Measurements from ENCODE around the gene CRY1. TPM values are rescaled to one million over a fixed set of nuclear protein-coding genes. Genes with fewer than 3 reads are reported as not detected.
"Not testable (repeated sequence)": the region's sequence is repeated elsewhere in the genome, so short reads cannot be mapped to it uniquely, and the experiment has no call there.

The CRY1 gene
- total RNA-seq, 2 experiments from 2014 or later = 13.5 to 15.7 TPM

DNA sequence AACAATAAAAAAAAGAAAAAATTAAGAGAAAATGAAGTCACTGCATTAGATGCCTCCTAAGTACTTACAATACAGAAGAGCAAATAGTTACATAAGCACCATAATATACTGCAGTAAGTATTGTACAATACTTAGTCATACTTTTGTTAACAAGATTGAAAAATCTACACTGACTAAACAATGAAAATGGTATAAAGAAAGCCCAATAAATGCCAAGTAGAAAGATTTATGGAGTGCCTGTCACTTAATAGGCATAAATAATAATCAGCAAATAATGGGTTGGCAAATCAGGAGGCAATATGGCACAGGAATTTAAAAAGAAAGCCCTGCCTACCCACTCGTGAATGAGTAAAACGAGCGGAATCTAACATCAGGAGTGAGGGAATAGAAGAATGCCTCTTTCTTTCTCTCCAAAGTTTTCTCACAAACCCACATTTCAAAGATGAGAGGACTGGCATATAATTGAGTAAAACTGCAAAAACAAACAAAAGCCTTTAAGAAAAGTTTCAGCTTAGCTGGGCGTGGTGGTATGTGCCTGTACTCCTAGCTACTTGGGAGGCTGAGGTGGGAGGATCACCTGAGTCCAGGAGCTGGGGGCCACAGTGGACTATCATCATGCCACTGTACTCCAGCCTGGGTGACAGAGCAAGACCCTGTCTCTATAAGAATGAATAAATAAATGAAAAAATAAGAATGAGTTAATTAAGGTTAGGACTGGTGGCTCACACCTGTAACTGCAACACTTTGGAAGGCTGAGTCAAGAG, 36.1 kb downstream of the CRY1 start:
- Mint-ChIP-seq H3K9me3 (ENCODE audit: insufficient read depth) (peaks cover 6% of the 10 kb centered on the region), H3K36me3 (ENCODE audit: low read depth) (peaks cover 3% of the 10 kb centered on the region), H3K27ac (no peak overlapping the region), H3K4me1 (ENCODE audit: low read depth) (no peaks in the 10 kb centered on the region), H3K4me3 (no peak overlapping the region), H3K27me3 (ENCODE audit: low read depth) (no peaks in the 10 kb centered on the region)
- POLR2A ChIA-PET = no interaction called here
- CTCF ChIA-PET = no interaction called here
- DNase-seq (no peak), ATAC-seq (no peak)

GRCh38 chr12:107053709-107054108, 39.6 kb downstream of the CRY1 start:
- no peaks in the 10 kb centered on the region for H3K27me3 Mint-ChIP-seq (ENCODE audit: low read depth)
- peaks cover 5% of the 10 kb centered on the region for H3K4me1 Mint-ChIP-seq (ENCODE audit: low read depth)
- no peak for ATAC-seq
- ChIA-PET POLR2A (no interaction called here), CTCF (no interaction called here)
- H3K27ac Mint-ChIP-seq = no peak overlapping the region
- H3K4me3 Mint-ChIP-seq = no peak overlapping the region
- H3K36me3 Mint-ChIP-seq (ENCODE audit: low read depth) = peaks cover 8% of the 10 kb centered on the region
- no peak for DNase-seq
- peaks cover 6% of the 10 kb centered on the region for H3K9me3 Mint-ChIP-seq (ENCODE audit: insufficient read depth)

GRCh38 chr12:107045186-107045585, 48.2 kb downstream of the CRY1 start:
- Mint-ChIP-seq H3K27me3 (ENCODE audit: low read depth) (no peaks in the 10 kb centered on the region), H3K4me1 (ENCODE audit: low read depth) (no peaks in the 10 kb centered on the region), H3K36me3 (ENCODE audit: low read depth) (peaks cover 11% of the 10 kb centered on the region), H3K27ac (no peak overlapping the region), H3K9me3 (ENCODE audit: insufficient read depth) (peaks cover 7% of the 10 kb centered on the region), H3K4me3 (no peak overlapping the region)
- CTCF ChIA-PET = no interaction called here
- DNase-seq (no peak), ATAC-seq (no peak)
- POLR2A ChIA-PET = interaction anchor here (0.5 kb wide), 1 partner anchor 34 kb away, joined by 7 read pairs; no protein-coding TSS in a partner anchor

DNA sequence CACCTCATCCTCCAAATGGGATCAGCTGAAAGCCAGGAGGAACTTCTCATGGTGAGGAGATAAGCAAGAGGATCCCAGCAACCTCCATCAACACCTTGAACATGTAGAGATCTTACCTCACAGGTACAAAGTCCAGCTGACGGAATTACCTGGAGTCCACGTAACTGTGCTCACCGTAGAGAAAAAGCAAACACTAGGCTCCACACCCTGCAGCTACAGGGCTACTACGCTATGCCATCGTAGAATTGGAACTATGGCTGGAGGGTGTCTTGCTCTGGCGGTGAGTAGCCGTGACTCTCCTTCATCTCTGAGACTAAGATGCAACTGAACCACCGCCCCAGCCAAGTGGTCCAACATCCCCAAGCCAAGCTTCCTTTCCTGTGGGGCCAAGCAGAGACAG, 50.5 kb downstream of the CRY1 start:
- H3K27me3 Mint-ChIP-seq (ENCODE audit: low read depth) = no peaks in the 10 kb centered on the region

GRCh38 chr12:107035733-107036132, 57.6 kb downstream of the CRY1 start:
- Mint-ChIP-seq H3K36me3 (ENCODE audit: low read depth) (peaks cover 11% of the 10 kb centered on the region), H3K9me3 (ENCODE audit: insufficient read depth) (no peaks in the 10 kb centered on the region), H3K27me3 (ENCODE audit: low read depth) (no peaks in the 10 kb centered on the region), H3K4me1 (ENCODE audit: low read depth) (peaks cover 2% of the 10 kb centered on the region), H3K4me3 (no peak overlapping the region), H3K27ac (no peak overlapping the region)
- no peak for DNase-seq
- no peak for ATAC-seq
- CTCF ChIA-PET = no interaction called here
- POLR2A ChIA-PET = no interaction called here

More for the DNA sequence above, 50.5 kb downstream of the CRY1 start:
- Mint-ChIP-seq H3K4me1 (ENCODE audit: low read depth) (peaks cover 2% of the 10 kb centered on the region), H3K27ac (no peak overlapping the region), H3K4me3 (no peak overlapping the region), H3K9me3 (ENCODE audit: insufficient read depth) (peaks cover 7% of the 10 kb centered on the region), H3K36me3 (ENCODE audit: low read depth) (peaks cover 9% of the 10 kb centered on the region)
- ChIA-PET POLR2A (no interaction called here), CTCF (no interaction called here)
- ATAC-seq (no peak), DNase-seq (no peak)

GRCh38 chr12:107033758-107034739, 59.3 kb downstream of the CRY1 start:
- H3K4me1 Mint-ChIP-seq (ENCODE audit: low read depth) = no peaks in the 10 kb centered on the region
- H3K27me3 Mint-ChIP-seq (ENCODE audit: low read depth) = no peaks in the 10 kb centered on the region
- no peak overlapping the region for H3K27ac Mint-ChIP-seq
- CTCF ChIA-PET = no interaction called here
- H3K4me3 Mint-ChIP-seq = no peak overlapping the region
- POLR2A ChIA-PET = no interaction called here
- DNase-seq (no peak), ATAC-seq (no peak)
- peaks cover 11% of the 10 kb centered on the region for H3K36me3 Mint-ChIP-seq (ENCODE audit: low read depth)
- H3K9me3 Mint-ChIP-seq (ENCODE audit: insufficient read depth) = no peaks in the 10 kb centered on the region

GRCh38 chr12:107032266-107032665, 61.1 kb downstream of the CRY1 start:
- peaks cover 5% of the 10 kb centered on the region for H3K4me1 Mint-ChIP-seq (ENCODE audit: low read depth)
- ATAC-seq (no peak), DNase-seq (no peak)
- no peaks in the 10 kb centered on the region for H3K27me3 Mint-ChIP-seq (ENCODE audit: low read depth)
- ChIA-PET CTCF (no interaction called here), POLR2A (no interaction called here)
- H3K36me3 Mint-ChIP-seq (ENCODE audit: low read depth) = peaks cover 8% of the 10 kb centered on the region
- no peak overlapping the region for H3K4me3 Mint-ChIP-seq
- H3K27ac Mint-ChIP-seq = no peak overlapping the region
- no peaks in the 10 kb centered on the region for H3K9me3 Mint-ChIP-seq (ENCODE audit: insufficient read depth)

DNA sequence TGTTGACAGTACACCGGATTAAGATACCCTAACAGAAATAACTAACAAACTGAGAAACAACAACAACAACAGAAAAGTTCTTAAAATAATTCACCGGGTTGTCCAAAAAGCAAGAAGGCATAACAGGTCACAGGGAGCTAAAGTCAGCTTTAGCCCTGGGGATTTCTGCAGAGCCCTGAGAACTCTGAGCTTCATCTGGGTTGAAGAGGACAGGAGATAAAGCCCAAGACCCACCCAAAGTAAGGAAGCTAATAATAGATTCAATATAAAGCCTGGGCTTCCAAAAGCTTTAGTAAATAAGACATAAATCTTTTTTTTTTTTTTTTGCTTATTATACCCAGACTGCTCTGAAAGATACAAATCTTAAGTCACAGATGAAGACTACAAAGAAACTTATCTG, 62.3 kb downstream of the CRY1 start:
- Mint-ChIP-seq H3K4me1 (ENCODE audit: low read depth) (peaks cover 9% of the 10 kb centered on the region), H3K27me3 (ENCODE audit: low read depth) (no peaks in the 10 kb centered on the region), H3K4me3 (no peak overlapping the region), H3K9me3 (ENCODE audit: insufficient read depth) (no peaks in the 10 kb centered on the region), H3K36me3 (ENCODE audit: low read depth) (peaks cover 3% of the 10 kb centered on the region), H3K27ac (no peak overlapping the region)
- CTCF ChIA-PET = no interaction called here
- DNase-seq (no peak), ATAC-seq (no peak)
- POLR2A ChIA-PET = no interaction called here

DNA sequence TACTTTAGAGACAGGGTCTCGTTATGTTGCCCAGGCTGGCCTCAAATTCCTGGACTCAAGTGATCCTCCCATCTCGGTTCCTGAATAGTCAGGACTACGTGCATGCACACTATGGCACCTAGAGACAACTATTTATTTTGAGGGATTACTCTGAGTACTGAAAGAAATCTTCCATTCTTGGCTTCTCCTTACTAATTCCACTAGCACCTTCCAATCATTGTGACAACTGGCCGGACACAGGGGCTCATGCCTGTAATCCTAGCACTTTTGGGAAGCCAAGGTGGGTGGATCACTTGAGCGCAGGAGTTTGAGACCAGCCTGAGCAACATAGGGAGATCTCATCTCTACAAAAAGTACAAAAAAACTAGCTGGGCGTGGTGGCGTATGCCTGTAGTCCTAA, 64.3 kb downstream of the CRY1 start:
- Mint-ChIP-seq H3K36me3 (ENCODE audit: low read depth) (no peaks in the 10 kb centered on the region), H3K4me1 (ENCODE audit: low read depth) (peaks cover 9% of the 10 kb centered on the region), H3K27me3 (ENCODE audit: low read depth) (no peaks in the 10 kb centered on the region), H3K4me3 (no peak overlapping the region), H3K9me3 (ENCODE audit: insufficient read depth) (no peaks in the 10 kb centered on the region), H3K27ac (no peak overlapping the region)
- POLR2A ChIA-PET = no interaction called here
- CTCF ChIA-PET = no interaction called here
- DNase-seq = no peak
- no peak for ATAC-seq

- ATAC-seq = peak; percentile 88
- H3K9me3 Mint-ChIP-seq (ENCODE audit: insufficient read depth) = no peaks in the 10 kb centered on the region
- POLR2A ChIA-PET = no interaction called here
- peak overlapping the region; percentile 50 for H3K27ac Mint-ChIP-seq
- no peaks in the 10 kb centered on the region for H3K27me3 Mint-ChIP-seq (ENCODE audit: low read depth)
- peaks cover 9% of the 10 kb centered on the region for H3K4me1 Mint-ChIP-seq (ENCODE audit: low read depth)
- H3K36me3 Mint-ChIP-seq (ENCODE audit: low read depth) = no peaks in the 10 kb centered on the region
- DNase-seq = no peak
- no peak overlapping the region for H3K4me3 Mint-ChIP-seq
- CTCF ChIA-PET = no interaction called here
Observed at GRCh38 chr12:107027636-107028053, 65.7 kb downstream of the CRY1 start.

DNA sequence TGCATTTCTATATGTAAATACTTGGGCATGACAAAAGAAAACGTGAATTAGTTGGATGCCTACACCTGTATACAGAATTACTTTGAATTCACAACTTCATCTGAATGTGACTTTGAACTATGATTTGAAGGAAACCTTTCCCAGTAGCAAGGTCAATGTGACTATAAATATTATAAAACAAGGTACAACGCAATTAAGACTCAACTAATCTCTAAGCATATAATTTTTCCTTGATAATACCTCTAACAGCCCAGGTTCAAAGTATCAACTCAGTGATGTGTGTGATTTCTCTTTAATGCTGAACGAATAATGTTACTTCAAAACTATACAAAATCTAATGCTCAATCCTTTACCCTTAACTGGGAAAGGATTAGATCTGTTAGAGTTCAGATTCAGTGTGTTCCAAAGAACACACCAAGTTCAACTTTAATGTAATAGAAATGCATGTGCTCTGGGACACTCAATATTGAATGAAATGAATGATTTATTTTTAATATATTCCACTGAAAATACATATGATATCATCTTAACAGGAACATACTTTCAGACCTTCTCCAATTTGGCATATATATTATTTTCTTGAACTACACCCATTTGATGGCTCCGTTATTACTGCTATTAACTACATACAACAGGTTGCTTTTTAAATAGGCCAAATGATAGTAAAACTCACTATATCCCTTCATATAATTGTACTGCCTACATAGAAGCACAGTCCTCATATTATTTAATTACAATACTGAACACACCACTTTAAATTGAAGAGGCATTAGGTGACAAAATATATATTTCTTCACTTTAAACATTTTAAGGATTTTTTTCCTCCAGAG, 66.3 kb downstream of the CRY1 start:
- CTCF ChIA-PET = no interaction called here
- no peaks in the 10 kb centered on the region for H3K36me3 Mint-ChIP-seq (ENCODE audit: low read depth)
- no peak overlapping the region for H3K27ac Mint-ChIP-seq
- no peak overlapping the region for H3K4me3 Mint-ChIP-seq
- no peaks in the 10 kb centered on the region for H3K27me3 Mint-ChIP-seq (ENCODE audit: low read depth)
- POLR2A ChIA-PET = no interaction called here
- H3K9me3 Mint-ChIP-seq (ENCODE audit: insufficient read depth) = no peaks in the 10 kb centered on the region
- ATAC-seq (no peak), DNase-seq (no peak)
- H3K4me1 Mint-ChIP-seq (ENCODE audit: low read depth) = peaks cover 9% of the 10 kb centered on the region

GRCh38 chr12:107026356-107026755, 67.0 kb downstream of the CRY1 start:
- H3K4me1 Mint-ChIP-seq (ENCODE audit: low read depth); H3K4me3 Mint-ChIP-seq; DNase-seq; H3K9me3 Mint-ChIP-seq (ENCODE audit: insufficient read depth); CTCF ChIA-PET; H3K27me3 Mint-ChIP-seq (ENCODE audit: low read depth); H3K36me3 Mint-ChIP-seq (ENCODE audit: low read depth); ATAC-seq; H3K27ac Mint-ChIP-seq; POLR2A ChIA-PET: not testable (repeated sequence)

Measured in activated CD8-positive, alpha-beta T cell treated with anti-CD3 and anti-CD28 coated beads, Interleukin-2, amount 10 ng/mL, durations not matched to agents 7 days and 5 days (primary cell).